SU-DHL-6 (cell line): ENCODE data around the gene POLN.

Experiments used
- H2AFZ ChIP-seq: fragments of 200-600 bp; sonication (generic); 2 replicates; pipeline ENCODE4 v1.6.1; 2014; ENCODE audit warnings: low read depth, mild to moderate bottlenecking, moderate library complexity, mixed read lengths, antibody characterized with exemption, low read length; ENCODE audit not compliant: severe bottlenecking
- H3F3A ChIP-seq: fragments of 200-600 bp; shearing (Covaris generic); 2 replicates; pipeline ENCODE4 v1.6.0; 2016; ENCODE audit warnings: antibody characterized with exemption, mild to moderate bottlenecking; ENCODE audit not compliant: insufficient read depth
- H3K27ac ChIP-seq: fragments of 200-600 bp; sonication (generic); 2 replicates; pipeline ENCODE4 v1.5.1; 2016; ENCODE audit warnings: low read depth, mild to moderate bottlenecking, low read length, moderate library complexity, mixed read lengths
- H3K27me3 ChIP-seq: fragments of 200-600 bp; sonication (generic), shearing (Covaris generic); 2 replicates; pipeline ENCODE4 v1.6.0; 2014; ENCODE audit warnings: mild to moderate bottlenecking, low read length
- H3K36me3 ChIP-seq: fragments of 200-600 bp; sonication (generic); 2 replicates; pipeline ENCODE4 v1.6.1; 2014; ENCODE audit warnings: mild to moderate bottlenecking, low read length, mixed read lengths
- H3K4me2 ChIP-seq: fragments of 300-600, 200-600 bp; shearing (Covaris generic), sonication (generic); 2 replicates; pipeline ENCODE4 v1.6.0; 2014; ENCODE audit warnings: low read length, low read depth, mild to moderate bottlenecking; ENCODE audit not compliant: poor library complexity, severe bottlenecking
- H3K4me3 ChIP-seq: fragments of 200-600 bp; sonication (generic); 2 replicates; pipeline ENCODE4 v1.5.1; 2014; ENCODE audit warnings: antibody characterized with exemption, low read length, mild to moderate bottlenecking, mixed read lengths; ENCODE audit not compliant: insufficient read depth, poor library complexity, severe bottlenecking
- H3K79me2 ChIP-seq: fragments of 200-600 bp; sonication (generic); 2 replicates; pipeline ENCODE4 v1.6.1; 2014; ENCODE audit warnings: mild to moderate bottlenecking, low read length, moderate library complexity; ENCODE audit not compliant: insufficient read depth
- H3K9ac ChIP-seq: fragments of 200-600 bp; sonication (generic); 2 replicates; pipeline ENCODE4 v1.7.0; 2014; ENCODE audit warnings: mild to moderate bottlenecking, low read length
- H3K9me2 ChIP-seq: fragments of 200-600 bp; sonication (generic); replicated peaks from 2 replicates; pipeline ENCODE4 v1.6.1; 2014; ENCODE audit warnings: low read length; ENCODE audit not compliant: insufficient read depth
- H3K9me3 ChIP-seq: fragments of 200-600 bp; sonication (generic); 2 replicates; pipeline ENCODE4 v1.6.1; 2014; ENCODE audit warnings: low read length, mixed read lengths; ENCODE audit not compliant: insufficient read depth
- H4K20me1 ChIP-seq: fragments of 200-600 bp; sonication (generic); 2 replicates; pipeline ENCODE4 v1.6.1; 2014; ENCODE audit warnings: low read depth, mild to moderate bottlenecking, antibody characterized with exemption, low read length, moderate library complexity, mixed read lengths
- CTCF ChIP-seq: fragments of 200-600 bp; sonication (generic); IDR thresholded peaks from one replicate; pipeline ENCODE4 v1.5.1; 2017; ENCODE audit warnings: antibody characterized with exemption, mild to moderate bottlenecking, low read length, moderate library complexity; ENCODE audit not compliant: insufficient read depth, poor library complexity, severe bottlenecking
- EZH2phosphoT487 ChIP-seq: fragments of 200-600 bp; sonication (generic), shearing (Covaris generic); conservative IDR thresholded peaks from 2 replicates; pipeline ENCODE4 v1.6.1; 2018; ENCODE audit warnings: mild to moderate bottlenecking, antibody characterized with exemption, low read length, moderate library complexity, mixed read lengths

The POLN gene

GRCh38 chr4:2172627-2173231, 69.2 kb downstream of the POLN start:
- Histone ChIP-seq H3K9ac (no peak overlapping the region), H3K4me2 (no peak overlapping the region), H4K20me1 (no peaks in the 10 kb centered on the region), H3K27me3 (no peaks in the 10 kb centered on the region), H3K79me2 (no peaks in the 10 kb centered on the region), H3K9me2 (no peaks in the 10 kb centered on the region), H3K36me3 (no peaks in the 10 kb centered on the region), H3F3A (no peaks in the 10 kb centered on the region), H3K9me3 (no peaks in the 10 kb centered on the region), H2AFZ (no peak overlapping the region), H3K4me3 (no peak overlapping the region), H3K27ac (no peak overlapping the region)
- no peak for TF ChIP-seq CTCF

- Histone ChIP-seq H3K36me3 (no peaks in the 10 kb centered on the region), H3K79me2 (no peaks in the 10 kb centered on the region), H2AFZ (no peak overlapping the region), H3K4me2 (no peak overlapping the region), H3K9me3 (no peaks in the 10 kb centered on the region), H3K27ac (no peak overlapping the region), H3F3A (no peaks in the 10 kb centered on the region), H3K27me3 (no peaks in the 10 kb centered on the region), H4K20me1 (no peaks in the 10 kb centered on the region), H3K4me3 (no peak overlapping the region), H3K9me2 (no peaks in the 10 kb centered on the region), H3K9ac (no peak overlapping the region)
- TF ChIP-seq CTCF (no peak), EZH2phosphoT487 (no peak)
Measured at GRCh38 chr4:2172161-2172560, 69.8 kb downstream of the POLN start.

- Histone ChIP-seq H3F3A (no peaks in the 10 kb centered on the region), H3K9me3 (no peaks in the 10 kb centered on the region), H3K27me3 (no peaks in the 10 kb centered on the region), H3K4me3 (no peak overlapping the region), H3K27ac (no peak overlapping the region), H4K20me1 (no peaks in the 10 kb centered on the region), H3K79me2 (no peaks in the 10 kb centered on the region), H3K9ac (no peak overlapping the region), H2AFZ (no peak overlapping the region), H3K9me2 (no peaks in the 10 kb centered on the region), H3K36me3 (no peaks in the 10 kb centered on the region), H3K4me2 (no peak overlapping the region)
- TF ChIP-seq CTCF (no peak), EZH2phosphoT487 (no peak)
Measured at GRCh38 chr4:2168469-2169319, 73.2 kb downstream of the POLN start.
